Right cardiac atrium (tissue), 5 donors: ENCODE data around the gene SLC44A1. TPM values are rescaled to one million over a fixed set of nuclear protein-coding genes. Genes with fewer than 3 reads are reported as not detected.
A peak's percentile ranks its signal among the peaks of the same experiment; 100 is the strongest.

Source experiments
- ATAC-seq, 2 donors: fragments of 200-7000 bp; cut with Tn5 transposase; one replicate each; pipeline versions ENCODE4 v1.8.0 to v1.9.1; 2020; ENCODE audit warnings: moderate library complexity in 2 of 2, mild to moderate bottlenecking in 1 of 2
- DNase-seq, 3 donors: peaks; one replicate each; pipeline ENCODE4 v3.0.0-alpha.2; 2020
- H3K27ac ChIP-seq: one replicate; pipeline ENCODE4 v1.5.1; 2013; ENCODE audit warnings: mild to moderate bottlenecking, low read length, control low read depth, moderate library complexity
- H3K27me3 ChIP-seq: one replicate; pipeline ENCODE4 v1.6.1; 2013; ENCODE audit not compliant: control insufficient read depth, insufficient read depth
- H3K4me1 ChIP-seq: one replicate; pipeline ENCODE4 v1.6.1; 2013; ENCODE audit warnings: low read length; ENCODE audit not compliant: control insufficient read depth, insufficient read depth
- H3K4me3 ChIP-seq: one replicate; pipeline ENCODE4 v1.5.1; 2013; ENCODE audit warnings: low read length, control low read depth
- H3K9me3 ChIP-seq: one replicate; pipeline ENCODE4 v1.6.1; 2013; ENCODE audit warnings: low read length; ENCODE audit not compliant: control insufficient read depth
- WGBS: extraction: QIAGEN DNeasy Blood & Tissue Kit; methylation state at CpG from one replicate; pipeline ENCODE4 v1.1.7; 2013; 5-methylcytosine and 5-hydroxymethylcytosine counted together
- intact Hi-C, 4 donors: fragments of 100-400 bp; cut with DNase I; formaldehyde crosslinking; loops; one replicate each; pipeline versions ENCODE4 v1.11.0 to v1.14.0; 2022 to 2023
- polyA plus RNA-seq: library from polyadenylated mRNA; stranded (reverse); fragments of 200-250 nt; gene quantifications from one replicate; pipeline ENCODE4 v1.2.3, GENCODE V29; 2013
- total RNA-seq, 4 donors: library from RNA; stranded (reverse); fragmentation: NEBNext Ultra II Directional; extraction: Animal tissue kit (Norgen Biotek cat#: 25700); gene quantifications; one replicate each; pipeline ENCODE4 v1.2.1, GENCODE V29; 2021
- donor health status: healthy with polysubstance abuse.
- donor health status: DM: no; HTN: yes; CAD: no.
- donor health status: DM: no; HTN: no; CAD: no.
- donor health status: DM: no; HTN: yes; CAD: no; lungs with severe emphysema.
- donor health status: DM: yes; HTN: yes; CAD: no.

The SLC44A1 gene
- total and polyA plus RNA-seq, 5 donors, result 5.8 to 18.3 (median 16.1) TPM

DNA sequence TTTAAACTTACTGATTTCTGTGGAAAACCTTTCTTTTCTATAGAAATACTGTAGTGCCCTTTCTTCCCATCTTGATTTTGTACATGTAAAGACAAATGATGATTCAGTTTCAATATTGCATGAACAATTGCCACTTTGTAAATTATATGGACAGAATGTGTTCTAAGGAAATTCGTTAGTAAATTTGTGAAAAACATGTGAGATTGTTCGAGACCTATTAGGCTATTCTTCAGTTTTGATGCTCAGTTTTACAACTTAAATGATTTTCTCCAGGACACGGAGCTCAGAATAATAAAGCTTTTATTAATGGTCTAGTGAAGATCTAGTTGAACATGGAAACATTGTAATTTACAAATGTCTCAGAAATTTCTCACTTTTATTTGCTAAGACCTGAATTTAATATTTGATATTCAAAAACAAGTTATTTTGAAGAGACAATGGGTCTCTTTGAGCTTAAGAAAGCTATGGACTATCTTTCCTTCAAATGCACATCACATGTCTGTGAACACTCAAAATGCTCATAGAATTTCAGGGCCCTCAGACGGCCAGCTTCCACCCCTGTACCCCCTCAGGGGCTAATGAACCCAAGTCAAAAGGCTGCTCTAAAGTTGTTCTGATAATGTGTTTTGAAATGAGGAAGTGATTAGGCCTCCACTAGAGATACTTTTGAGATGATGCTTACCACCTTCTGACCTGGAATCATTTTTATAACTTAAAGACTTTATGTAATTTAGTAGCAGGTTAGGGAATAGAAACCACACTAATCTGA lies 149.3 kb downstream of the SLC44A1 start:
- 89% methylated on average over 4 of the region's 4 CpGs for WGBS
- H3K4me1 ChIP-seq, result no peaks in the 10 kb centered on the region
- no peak for DNase-seq
- no peaks in the 10 kb centered on the region for H3K27me3 ChIP-seq
- H3K27ac ChIP-seq, result no peak overlapping the region
- ATAC-seq, result no peak
- intact Hi-C loops, result loop anchor here in 1 of 4 donors (10.0 kb wide), 1 partner anchor 49 kb away; no protein-coding TSS in a partner anchor
- H3K9me3 ChIP-seq, result no peaks in the 10 kb centered on the region
- H3K4me3 ChIP-seq, result no peak overlapping the region

DNA sequence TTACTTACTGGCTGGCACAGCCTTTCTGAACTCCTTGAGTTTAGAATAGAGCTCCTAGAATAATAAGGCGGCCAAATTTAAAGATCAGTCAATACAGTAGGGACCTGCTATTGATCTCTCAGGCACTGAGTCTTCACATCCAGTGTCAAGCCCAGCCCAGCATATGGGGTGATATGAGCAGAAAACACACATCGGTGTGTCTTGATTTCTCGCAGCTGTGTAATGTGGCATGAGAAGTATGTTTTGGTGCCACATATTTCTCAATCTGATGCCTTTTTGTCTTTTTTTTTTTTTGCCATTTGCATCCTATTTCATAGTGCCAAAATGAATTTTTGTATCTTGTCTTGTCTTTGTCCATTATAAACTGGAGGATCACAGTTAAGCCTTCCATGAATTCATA lies 152.0 kb downstream of the SLC44A1 start:
- intact Hi-C loops, result loop anchor here in 1 of 4 donors (10.0 kb wide), 1 partner anchor 52 kb away; no protein-coding TSS in a partner anchor
- WGBS, result 81% methylated on average over 3 of the region's 3 CpGs
- H3K27me3 ChIP-seq, result no peaks in the 10 kb centered on the region

DNA sequence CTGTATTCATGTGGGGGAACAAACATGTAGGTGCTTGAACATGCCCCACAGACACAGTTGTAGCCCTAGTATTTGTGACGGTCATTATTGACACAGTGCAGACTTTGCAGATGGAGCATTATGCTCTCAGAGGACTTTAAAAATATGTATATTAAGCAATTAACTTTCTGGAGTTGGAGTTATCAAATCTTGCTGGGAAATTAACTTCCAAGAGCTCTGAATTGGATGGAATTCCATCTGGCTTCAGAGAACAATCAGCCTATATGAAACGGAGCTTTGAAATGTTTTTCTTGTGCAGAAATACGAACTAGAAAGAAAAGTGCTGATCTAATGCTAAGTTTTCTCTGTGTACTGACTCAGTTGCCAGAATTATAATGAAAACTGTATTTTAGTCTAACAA lies 152.4 kb downstream of the SLC44A1 start:
- H3K27ac ChIP-seq, result no peak overlapping the region
- WGBS, result 64% methylated on average over 3 of the region's 3 CpGs
- intact Hi-C loops, result loop anchor here in 1 of 4 donors (10.0 kb wide), 1 partner anchor 52 kb away; no protein-coding TSS in a partner anchor
- no peak for DNase-seq
- H3K4me1 ChIP-seq, result no peaks in the 10 kb centered on the region
- no peaks in the 10 kb centered on the region for H3K27me3 ChIP-seq
- H3K4me3 ChIP-seq, result no peak overlapping the region
- no peak for ATAC-seq
- no peaks in the 10 kb centered on the region for H3K9me3 ChIP-seq

More for the DNA sequence above, 152.0 kb downstream of the SLC44A1 start:
- Histone ChIP-seq H3K27ac (no peak overlapping the region), H3K9me3 (no peaks in the 10 kb centered on the region), H3K4me1 (no peaks in the 10 kb centered on the region), H3K4me3 (no peak overlapping the region)
- ATAC-seq (no peak), DNase-seq (no peak)

- DNase-seq, result no peak
- Histone ChIP-seq H3K4me3 (no peak overlapping the region), H3K27me3 (no peaks in the 10 kb centered on the region), H3K9me3 (no peaks in the 10 kb centered on the region), H3K4me1 (no peaks in the 10 kb centered on the region), H3K27ac (no peak overlapping the region)
- no peak for ATAC-seq
- WGBS, result 88% methylated on average over 2 of the region's 2 CpGs
- intact Hi-C loops, result loop anchor here in 1 of 4 donors (10.0 kb wide), 1 partner anchor 54 kb away; no protein-coding TSS in a partner anchor
Measured at GRCh38 chr9:105399117-105399516, 154.7 kb downstream of the SLC44A1 start.

DNA sequence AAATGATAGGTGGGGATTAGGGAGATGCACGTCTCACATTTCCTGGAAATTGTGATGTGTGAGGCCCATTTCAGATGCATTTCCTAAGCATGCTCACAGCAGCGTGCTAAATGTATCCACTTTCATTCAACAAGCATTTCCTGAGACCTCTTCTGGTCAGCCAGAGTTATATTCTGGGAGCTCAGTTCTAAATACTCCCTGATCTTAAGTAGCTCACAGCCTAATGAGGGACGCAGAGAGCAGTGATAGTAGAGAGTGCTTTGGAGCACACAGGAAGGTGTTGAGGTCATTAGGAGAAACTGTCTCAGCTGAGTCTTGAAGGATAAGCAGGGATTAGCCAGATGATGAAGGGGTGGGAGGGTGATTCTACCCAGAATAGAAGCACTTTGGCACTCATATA lies 157.2 kb downstream of the SLC44A1 start:
- Histone ChIP-seq H3K4me3 (no peak overlapping the region), H3K27me3 (no peaks in the 10 kb centered on the region), H3K27ac (no peak overlapping the region), H3K9me3 (no peaks in the 10 kb centered on the region), H3K4me1 (no peaks in the 10 kb centered on the region)
- ATAC-seq (no peak), DNase-seq (no peak)
- 27% methylated on average over 3 of the region's 3 CpGs for WGBS
- intact Hi-C loops, result loop anchor here in 1 of 4 donors (10.0 kb wide), 1 partner anchor 237 kb away; no protein-coding TSS in a partner anchor

DNA sequence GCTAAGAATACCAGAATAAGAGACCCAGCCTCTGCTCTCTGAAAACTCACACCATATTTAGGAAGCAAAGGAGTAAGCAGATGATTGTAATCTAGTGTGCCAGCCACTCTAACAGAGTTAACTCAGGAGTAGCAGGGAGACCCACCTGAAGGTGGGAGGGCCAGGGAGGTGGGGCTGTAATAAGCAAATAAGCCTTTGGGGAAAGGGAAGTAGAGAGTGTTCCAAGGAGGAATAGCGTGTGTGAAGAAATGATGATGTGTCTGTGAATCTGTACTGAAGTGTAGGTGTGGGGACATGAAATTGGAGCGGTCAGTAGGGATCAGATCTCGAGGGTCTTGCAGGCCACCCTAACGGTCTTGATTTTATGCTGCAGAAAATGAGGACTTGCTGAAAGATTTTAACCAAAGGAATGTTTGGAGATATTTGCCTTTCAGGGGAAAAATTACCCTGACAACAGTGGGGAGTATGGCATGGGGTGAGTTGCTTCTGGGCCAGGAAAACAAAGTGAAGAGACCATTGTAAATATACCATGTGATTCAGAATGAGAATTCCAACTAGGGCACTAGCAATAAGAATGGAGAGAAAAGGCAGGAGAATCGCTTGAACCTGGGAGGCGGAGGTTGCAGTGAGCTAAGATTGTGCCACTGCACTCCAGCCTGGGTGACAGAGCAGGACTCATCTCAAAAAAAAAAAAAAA lies 159.2 kb downstream of the SLC44A1 start:
- no peak for DNase-seq
- H3K27ac ChIP-seq, result no peak overlapping the region
- WGBS, result 84% methylated on average over 6 of the region's 6 CpGs
- no peak overlapping the region for H3K4me3 ChIP-seq
- intact Hi-C loops, result loop anchor here in 1 of 4 donors (10.0 kb wide), 1 partner anchor 239 kb away; no protein-coding TSS in a partner anchor
- H3K9me3 ChIP-seq, result no peaks in the 10 kb centered on the region
- no peaks in the 10 kb centered on the region for H3K4me1 ChIP-seq
- no peak for ATAC-seq
- no peaks in the 10 kb centered on the region for H3K27me3 ChIP-seq

DNA sequence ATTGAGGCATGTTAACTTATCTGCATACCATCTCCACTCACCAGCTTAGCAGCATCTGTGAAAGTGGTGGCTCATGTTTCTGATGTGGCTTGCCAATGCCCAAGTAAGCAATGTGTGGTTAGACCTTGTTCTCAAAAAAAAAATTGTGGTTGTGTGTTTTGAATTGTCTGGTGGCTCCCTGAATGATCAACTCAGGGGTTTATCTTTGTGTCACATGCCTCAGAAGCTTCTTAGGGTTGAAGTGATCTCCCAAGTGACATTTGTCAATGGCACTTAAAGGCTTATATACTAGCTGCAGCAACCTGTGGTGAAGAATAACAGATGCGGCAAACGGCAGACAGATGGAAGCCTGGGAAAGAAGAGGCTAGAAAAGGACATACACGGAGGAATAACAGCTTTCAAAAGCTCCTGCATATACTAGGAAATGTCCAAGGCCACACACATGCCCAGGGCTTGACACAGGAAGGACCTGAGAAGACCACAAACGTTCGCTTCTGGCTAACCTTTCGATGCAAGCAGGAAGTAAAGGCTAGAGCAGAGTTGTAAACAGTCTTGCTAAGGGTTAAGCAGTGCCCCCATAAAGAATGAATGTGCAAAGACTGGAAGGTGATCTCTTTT lies 161.2 kb downstream of the SLC44A1 start:
- WGBS, result 43% methylated on average over 6 of the region's 6 CpGs
- Histone ChIP-seq H3K27me3 (no peaks in the 10 kb centered on the region), H3K4me1 (no peaks in the 10 kb centered on the region), H3K27ac (no peak overlapping the region), H3K9me3 (no peaks in the 10 kb centered on the region), H3K4me3 (no peak overlapping the region)
- intact Hi-C loops, result loop anchor here in 1 of 4 donors (10.0 kb wide), 1 partner anchor 241 kb away; no protein-coding TSS in a partner anchor
- DNase-seq (no peak), ATAC-seq (no peak)

DNA sequence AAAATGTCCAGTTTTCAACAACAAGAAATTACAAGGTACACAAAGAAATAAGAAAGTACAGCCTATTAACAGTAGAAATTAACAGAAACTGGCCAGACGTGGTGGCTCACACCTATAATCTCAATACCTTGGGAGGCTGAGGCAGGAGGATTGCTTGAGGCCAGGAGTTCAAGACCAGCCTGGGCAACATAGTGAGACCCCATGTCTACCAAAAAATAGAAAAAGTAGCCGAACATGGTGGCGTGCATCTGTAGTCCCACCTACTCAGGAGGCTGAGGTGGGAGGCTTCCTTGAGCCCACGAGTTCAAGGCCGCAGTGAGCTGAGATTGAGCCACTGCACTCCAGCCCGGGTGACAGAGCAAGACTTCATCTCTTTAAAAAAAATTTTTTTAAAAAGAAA lies 161.9 kb downstream of the SLC44A1 start:
- intact Hi-C loops, result loop anchor here in 1 of 4 donors (10.0 kb wide), 1 partner anchor 242 kb away; no protein-coding TSS in a partner anchor
- DNase-seq (no peak), ATAC-seq (no peak)
- no peak overlapping the region for H3K27ac ChIP-seq
- no peaks in the 10 kb centered on the region for H3K4me1 ChIP-seq
- H3K27me3 ChIP-seq, result no peaks in the 10 kb centered on the region
- H3K4me3 ChIP-seq, result no peak overlapping the region
- WGBS, result 96% methylated on average over 6 of the region's 6 CpGs
- no peaks in the 10 kb centered on the region for H3K9me3 ChIP-seq

- no peaks in the 10 kb centered on the region for H3K9me3 ChIP-seq
- DNase-seq, result no peak
- H3K27ac ChIP-seq, result no peak overlapping the region
- WGBS, result 36% methylated on average over 2 of the region's 2 CpGs
- no peaks in the 10 kb centered on the region for H3K27me3 ChIP-seq
- H3K4me1 ChIP-seq, result no peaks in the 10 kb centered on the region
- ATAC-seq, result no peak
- intact Hi-C loops, result loop anchor here in 3 of 4 donors (5.0 to 10.0 kb wide), 3 partner anchors 259 to 549 kb away; no protein-coding TSS in a partner anchor
- no peak overlapping the region for H3K4me3 ChIP-seq
Measured at GRCh38 chr9:105413525-105413924, 169.1 kb downstream of the SLC44A1 start.

- 5% methylated on average over 6 of the region's 6 CpGs for WGBS
- peak; percentile 77 to 82 for ATAC-seq
- no peaks in the 10 kb centered on the region for H3K4me1 ChIP-seq
Measured at GRCh38 chr9:105414947-105415661, 170.7 kb downstream of the SLC44A1 start.

More at GRCh38 chr9:105414947-105415661, 170.7 kb downstream of the SLC44A1 start:
- Histone ChIP-seq H3K9me3 (no peaks in the 10 kb centered on the region), H3K4me3 (no peak overlapping the region), H3K27ac (no peak overlapping the region), H3K27me3 (no peaks in the 10 kb centered on the region)
- peak in 2 of 3 donors; percentile 36 to 39 for DNase-seq
- intact Hi-C loops, result loop anchor here (5.0 to 10.0 kb wide), 4 partner anchors 258 to 550 kb away; no protein-coding TSS in a partner anchor
